K562 (cell line): Measurements from ENCODE around the gene AZU1.

ENCODE experiments used
- CBX3 ChIP-seq, 2 experiments: IDR thresholded peaks; 1 replicate in 1 of 2; 2 replicates in 1 of 2; pipeline ENCODE4 v1.6.1; 2012; ENCODE audit warnings: inconsistent platforms in 2 of 2, low read length in 2 of 2, borderline replicate concordance in 1 of 2, control low read depth in 1 of 2
- NEUROD1 ChIP-seq: fragments of 150-350 bp; IDR thresholded peaks from 2 replicates; pipeline ENCODE4 v1.6.1; 2014; ENCODE audit warnings: borderline replicate concordance, low read length, low read depth; ENCODE audit not compliant: partially characterized antibody
- NR3C1 ChIP-seq: sonication (generic); formaldehyde crosslinking; IDR thresholded peaks from 2 replicates; pipeline ENCODE4 v1.8.1; 2022; ENCODE audit warnings: missing genetic modification reagents
- POLR2AphosphoS5 ChIP-seq: IDR thresholded peaks from 2 replicates; pipeline ENCODE4 v1.6.1; 2011; ENCODE audit warnings: mild to moderate bottlenecking, low read depth, low read length, moderate library complexity; ENCODE audit not compliant: control insufficient read depth, insufficient read depth
- RBM39 ChIP-seq: fragments of 200-400 bp; formaldehyde crosslinking; optimal IDR thresholded peaks from 2 replicates; pipeline ENCODE3; 2018; ENCODE audit warnings: low read depth, low read length
- ZNF165 ChIP-seq: fragments of 250-450 bp; sonication (Bioruptor Pico); IDR thresholded peaks from 2 replicates; pipeline ENCODE4 v1.4.0; 2020; ENCODE audit warnings: borderline replicate concordance
- ZNF232 ChIP-seq: sonication (generic); formaldehyde crosslinking; IDR thresholded peaks from 2 replicates; pipeline ENCODE4 v1.8.0; 2022; ENCODE audit warnings: mild to moderate bottlenecking, missing genetic modification reagents
- ZNF274 ChIP-seq: IDR thresholded peaks from 2 replicates; pipeline ENCODE4 v1.6.1; 2011; ENCODE audit warnings: low read depth, mild to moderate bottlenecking, low read length, moderate library complexity, borderline replicate concordance
- ZNF644 ChIP-seq: fragments of 200-800 bp; sonication (Bioruptor generic); IDR thresholded peaks from 2 replicates; pipeline ENCODE4 v1.6.1; 2016; ENCODE audit warnings: low read depth, missing genetic modification characterization, missing compliant biosample characterization
- TF ChIP-seq, protein P1 (sequence below): sonication (generic); formaldehyde crosslinking; IDR thresholded peaks from 2 replicates; pipeline ENCODE4 v1.8.1; 2023; ENCODE audit warnings: mild to moderate bottlenecking, missing genetic modification reagents
- TF ChIP-seq, protein P2 (sequence below), 2 experiments: IDR thresholded peaks; 2 replicates each; pipeline ENCODE4 v1.6.1; 2012; ENCODE audit warnings: improper control_type of control experiment in 2 of 2, low read depth in 2 of 2, low read length in 2 of 2, borderline replicate concordance in 1 of 2
- TF ChIP-seq, protein P3 (sequence below), 3 experiments: IDR thresholded peaks in 2 of 3; conservative IDR thresholded peaks in 1 of 3; 2 replicates each; pipeline ENCODE4 v1.5.1; 2011 to 2012; ENCODE audit warnings: low read length in 3 of 3, mild to moderate bottlenecking in 3 of 3, control low read depth in 2 of 3, improper control_type of control experiment in 1 of 3, inconsistent platforms in 1 of 3, low read depth in 1 of 3, mixed read lengths in 1 of 3, moderate library complexity in 1 of 3; ENCODE audit not compliant: insufficient read depth in 2 of 3

DNA sequence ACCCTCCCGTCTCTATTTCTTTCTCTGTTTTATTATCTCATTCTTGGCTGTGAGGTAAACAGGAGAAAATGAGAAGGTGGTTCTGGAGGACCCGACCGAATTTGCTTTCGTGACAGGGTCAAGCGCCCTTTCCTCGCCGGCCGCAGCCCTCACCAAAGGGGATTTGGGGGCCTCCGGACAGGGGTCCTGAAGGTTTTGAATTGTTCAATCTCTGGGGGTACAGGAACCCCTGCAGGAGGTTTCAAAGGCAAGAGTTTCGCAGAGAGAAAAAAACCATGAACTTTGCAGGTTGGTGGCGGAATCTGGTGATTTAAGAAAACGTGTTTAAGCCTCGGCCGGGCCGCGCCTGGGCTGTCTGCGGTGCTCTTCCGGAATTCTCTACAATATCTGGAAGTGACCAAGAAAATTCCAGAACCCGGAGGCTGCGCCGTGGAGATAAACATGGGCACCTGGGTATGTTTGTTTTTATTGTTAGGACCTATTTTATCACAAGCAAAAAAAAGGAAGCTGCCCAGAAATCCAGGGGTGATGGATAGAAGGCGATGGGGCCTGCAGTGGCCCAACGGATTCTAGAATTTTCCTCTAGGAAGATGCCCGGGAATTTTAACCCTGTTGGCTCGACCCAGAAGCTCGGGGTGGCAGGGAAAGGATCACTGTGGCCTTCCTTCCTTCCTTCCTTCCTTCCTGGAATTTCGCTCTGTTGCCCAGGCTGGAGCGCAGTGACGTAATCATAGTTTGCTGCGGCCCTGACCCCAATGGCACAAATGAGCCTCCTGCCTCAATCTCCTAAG is 44.6 kb upstream of the AZU1 start:
- TF ChIP-seq NEUROD1 (no peak), POLR2AphosphoS5 (no peak), NR3C1 (CRISPR knock-in tag) (no peak), ZNF232 (CRISPR knock-in tag) (no peak), ZNF165 (CRISPR knock-in tag) (no peak), ZNF274 (no peak), CBX3 (IDR thresholded peaks at IDR 0.05; ENCODE audit: borderline replicate concordance in 1 of 2, low read length in 2 of 2) (no peak), ZNF644 (no peak), RBM39 (no peak)
- TF ChIP-seq, protein P1, sequence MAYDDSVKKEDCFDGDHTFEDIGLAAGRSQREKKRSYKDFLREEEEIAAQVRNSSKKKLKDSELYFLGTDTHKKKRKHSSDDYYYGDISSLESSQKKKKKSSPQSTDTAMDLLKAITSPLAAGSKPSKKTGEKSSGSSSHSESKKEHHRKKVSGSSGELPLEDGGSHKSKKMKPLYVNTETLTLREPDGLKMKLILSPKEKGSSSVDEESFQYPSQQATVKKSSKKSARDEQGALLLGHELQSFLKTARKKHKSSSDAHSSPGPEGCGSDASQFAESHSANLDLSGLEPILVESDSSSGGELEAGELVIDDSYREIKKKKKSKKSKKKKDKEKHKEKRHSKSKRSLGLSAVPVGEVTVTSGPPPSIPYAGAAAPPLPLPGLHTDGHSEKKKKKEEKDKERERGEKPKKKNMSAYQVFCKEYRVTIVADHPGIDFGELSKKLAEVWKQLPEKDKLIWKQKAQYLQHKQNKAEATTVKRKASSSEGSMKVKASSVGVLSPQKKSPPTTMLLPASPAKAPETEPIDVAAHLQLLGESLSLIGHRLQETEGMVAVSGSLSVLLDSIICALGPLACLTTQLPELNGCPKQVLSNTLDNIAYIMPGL (CRISPR knock-in tag) = no peak
- TF ChIP-seq, protein P2, sequence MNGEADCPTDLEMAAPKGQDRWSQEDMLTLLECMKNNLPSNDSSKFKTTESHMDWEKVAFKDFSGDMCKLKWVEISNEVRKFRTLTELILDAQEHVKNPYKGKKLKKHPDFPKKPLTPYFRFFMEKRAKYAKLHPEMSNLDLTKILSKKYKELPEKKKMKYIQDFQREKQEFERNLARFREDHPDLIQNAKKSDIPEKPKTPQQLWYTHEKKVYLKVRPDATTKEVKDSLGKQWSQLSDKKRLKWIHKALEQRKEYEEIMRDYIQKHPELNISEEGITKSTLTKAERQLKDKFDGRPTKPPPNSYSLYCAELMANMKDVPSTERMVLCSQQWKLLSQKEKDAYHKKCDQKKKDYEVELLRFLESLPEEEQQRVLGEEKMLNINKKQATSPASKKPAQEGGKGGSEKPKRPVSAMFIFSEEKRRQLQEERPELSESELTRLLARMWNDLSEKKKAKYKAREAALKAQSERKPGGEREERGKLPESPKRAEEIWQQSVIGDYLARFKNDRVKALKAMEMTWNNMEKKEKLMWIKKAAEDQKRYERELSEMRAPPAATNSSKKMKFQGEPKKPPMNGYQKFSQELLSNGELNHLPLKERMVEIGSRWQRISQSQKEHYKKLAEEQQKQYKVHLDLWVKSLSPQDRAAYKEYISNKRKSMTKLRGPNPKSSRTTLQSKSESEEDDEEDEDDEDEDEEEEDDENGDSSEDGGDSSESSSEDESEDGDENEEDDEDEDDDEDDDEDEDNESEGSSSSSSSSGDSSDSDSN (IDR thresholded peaks at IDR 0.05; ENCODE audit: borderline replicate concordance in 1 of 2, low read depth in 2 of 2, low read length in 2 of 2) = no peak
- TF ChIP-seq, protein P3, sequence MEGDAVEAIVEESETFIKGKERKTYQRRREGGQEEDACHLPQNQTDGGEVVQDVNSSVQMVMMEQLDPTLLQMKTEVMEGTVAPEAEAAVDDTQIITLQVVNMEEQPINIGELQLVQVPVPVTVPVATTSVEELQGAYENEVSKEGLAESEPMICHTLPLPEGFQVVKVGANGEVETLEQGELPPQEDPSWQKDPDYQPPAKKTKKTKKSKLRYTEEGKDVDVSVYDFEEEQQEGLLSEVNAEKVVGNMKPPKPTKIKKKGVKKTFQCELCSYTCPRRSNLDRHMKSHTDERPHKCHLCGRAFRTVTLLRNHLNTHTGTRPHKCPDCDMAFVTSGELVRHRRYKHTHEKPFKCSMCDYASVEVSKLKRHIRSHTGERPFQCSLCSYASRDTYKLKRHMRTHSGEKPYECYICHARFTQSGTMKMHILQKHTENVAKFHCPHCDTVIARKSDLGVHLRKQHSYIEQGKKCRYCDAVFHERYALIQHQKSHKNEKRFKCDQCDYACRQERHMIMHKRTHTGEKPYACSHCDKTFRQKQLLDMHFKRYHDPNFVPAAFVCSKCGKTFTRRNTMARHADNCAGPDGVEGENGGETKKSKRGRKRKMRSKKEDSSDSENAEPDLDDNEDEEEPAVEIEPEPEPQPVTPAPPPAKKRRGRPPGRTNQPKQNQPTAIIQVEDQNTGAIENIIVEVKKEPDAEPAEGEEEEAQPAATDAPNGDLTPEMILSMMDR (IDR thresholded peaks at IDR 0.05 in 2 of 3, conservative IDR thresholded peaks at IDR 0.05 in 1 of 3; ENCODE audit: insufficient read depth in 2 of 3, low read depth in 1 of 3, low read length in 3 of 3) = no peak
